ENCODE measurements around the gene TPD52L1. TPM values are rescaled to one million over a fixed set of nuclear protein-coding genes. Genes with fewer than 3 reads are reported as not detected.

Gene TPD52L1
- total RNA-seq (10 to 100 TPM; 20.6 to 22.5 TPM), polyA plus RNA-seq (ENCODE audit: insufficient read depth, low read depth, low replicate concordance) (22.1 TPM)
- long read RNA-seq, donor 1, transcript TPD52L1-213 (7 exons, 2,356 nt): major isoform, 7 of 12 reads
- long read RNA-seq, donor 1, partial matches to known transcripts: 0 of 12 reads
- long read RNA-seq, donor 1, other reads (novel, unspliced or antisense): 0 of 12 reads
- long read RNA-seq, donor 2, partial matches to known transcripts: 0 of 6 reads
- long read RNA-seq, donor 2, other reads (novel, unspliced or antisense): 0 of 6 reads

- Histone ChIP-seq H3K36me3 (ENCODE audit: low read depth, missing control alignments) (no peaks in the 10 kb centered on the region), H3K4me1 (peaks cover 5% of the 10 kb centered on the region), H3K9me3 (no peaks in the 10 kb centered on the region), H3K4me3 (peak within 1 kb of the TSS; percentile 61 to 70), H3K27ac (peak within 1 kb of the TSS; percentile 41 to 68), H3K27me3 (no peaks in the 10 kb centered on the region)
- TF ChIP-seq POLR2A (IDR thresholded peaks at IDR 0.05) (no peak), CTCF (IDR thresholded peaks at IDR 0.05) (peak; percentile 77 to 87 (median 82))
- intact Hi-C loops (cut with DNase I; ENCODE audit: low total_unique reads): no loop called here
- peak; percentile 87 for DNase-seq
- WGBS, 2 donors: 0 to 2% methylated on average over 20 to 31 of the region's 47 CpGs
Measured at GRCh38 chr6:125153391-125154117, at the start of gene TPD52L1. TPD52L1 (plus strand) TSS chr6:125153773; CDS start chr6:125153952, 179 bp downstream.

- Histone ChIP-seq H3K4me3 (no peak overlapping the region), H3K36me3 (ENCODE audit: low read depth, missing control alignments) (no peaks in the 10 kb centered on the region), H3K27ac (no peak overlapping the region), H3K9me3 (no peaks in the 10 kb centered on the region), H3K27me3 (no peaks in the 10 kb centered on the region), H3K4me1 (no peaks in the 10 kb centered on the region)
- TF ChIP-seq POLR2A (IDR thresholded peaks at IDR 0.05) (no peak), CTCF (IDR thresholded peaks at IDR 0.05) (no peak)
- no peak for DNase-seq
- 55 to 61% methylated on average over 4 of the region's 4 CpGs for WGBS, 2 donors
- intact Hi-C loops (cut with DNase I; ENCODE audit: low total_unique reads): no loop called here
Measured at GRCh38 chr6:125104425-125104824, 49.1 kb upstream of the TPD52L1 start.

- DNase-seq: no peak
- Histone ChIP-seq H3K36me3 (ENCODE audit: low read depth, missing control alignments) (no peaks in the 10 kb centered on the region), H3K4me1 (no peaks in the 10 kb centered on the region), H3K4me3 (no peak overlapping the region), H3K9me3 (no peaks in the 10 kb centered on the region), H3K27me3 (no peaks in the 10 kb centered on the region), H3K27ac (no peak overlapping the region)
- WGBS, 2 donors: 93 to 95% methylated on average over 5 of the region's 5 CpGs
- TF ChIP-seq CTCF (IDR thresholded peaks at IDR 0.05) (no peak), POLR2A (IDR thresholded peaks at IDR 0.05) (no peak)
- intact Hi-C loops (cut with DNase I; ENCODE audit: low total_unique reads): no loop called here
Measured at GRCh38 chr6:125107048-125107447, 46.5 kb upstream of the TPD52L1 start.

- intact Hi-C loops (cut with DNase I; ENCODE audit: low total_unique reads): no loop called here
- DNase-seq: no peak
- 91 to 92% methylated on average over 3 of the region's 3 CpGs for WGBS, 2 donors
- Histone ChIP-seq H3K36me3 (ENCODE audit: low read depth, missing control alignments) (no peaks in the 10 kb centered on the region), H3K27me3 (no peaks in the 10 kb centered on the region), H3K4me3 (no peak overlapping the region), H3K9me3 (no peaks in the 10 kb centered on the region), H3K27ac (no peak overlapping the region), H3K4me1 (no peaks in the 10 kb centered on the region)
- no peak for TF ChIP-seq POLR2A (IDR thresholded peaks at IDR 0.05)
- TF ChIP-seq CTCF (IDR thresholded peaks at IDR 0.05): no peak
Measured at GRCh38 chr6:125107896-125108295, 45.7 kb upstream of the TPD52L1 start.

Data from testis (tissue), 5 donors.